ENCODE data around the gene DGKE.

Gene DGKE

DNA sequence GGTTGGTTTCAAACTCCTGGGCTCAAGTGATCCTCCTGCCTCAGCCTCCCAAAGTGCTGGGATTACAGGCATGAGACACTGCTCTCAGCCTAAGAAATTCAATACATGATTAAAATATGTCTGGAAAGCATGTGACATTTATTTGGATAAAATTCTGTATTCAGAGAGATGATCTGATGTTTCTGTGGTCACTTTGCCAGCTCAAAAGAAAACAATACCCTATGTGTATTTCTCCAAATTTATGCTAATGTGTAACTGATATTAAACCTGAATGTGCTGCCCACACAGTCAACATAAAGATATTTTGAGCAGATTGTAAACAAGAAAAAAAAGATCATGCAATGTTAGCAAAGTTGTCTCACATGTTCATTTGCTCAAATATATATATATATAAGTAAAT lies 16.9 kb upstream of the DGKE start:
- DNase-seq, result no peak

DNA sequence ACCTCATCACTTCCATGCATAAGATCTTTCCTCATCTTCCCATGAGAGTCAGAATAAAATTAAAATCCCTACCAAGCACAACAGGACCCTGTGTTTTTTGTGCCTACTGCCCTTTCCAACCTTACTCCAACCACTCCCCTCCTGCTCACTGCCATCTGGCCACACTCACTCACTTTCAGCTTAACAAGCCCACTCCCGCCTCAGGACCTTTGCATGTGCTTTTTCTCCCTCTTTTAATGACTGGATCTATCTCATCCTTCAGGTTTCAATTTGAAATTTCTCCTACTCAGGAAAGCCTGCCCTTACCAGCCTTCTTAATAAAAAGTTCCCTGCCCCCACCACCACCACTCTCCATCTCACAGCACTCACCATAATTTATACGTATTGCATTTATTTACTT lies 14.9 kb upstream of the DGKE start:
- no peak for DNase-seq

DNA sequence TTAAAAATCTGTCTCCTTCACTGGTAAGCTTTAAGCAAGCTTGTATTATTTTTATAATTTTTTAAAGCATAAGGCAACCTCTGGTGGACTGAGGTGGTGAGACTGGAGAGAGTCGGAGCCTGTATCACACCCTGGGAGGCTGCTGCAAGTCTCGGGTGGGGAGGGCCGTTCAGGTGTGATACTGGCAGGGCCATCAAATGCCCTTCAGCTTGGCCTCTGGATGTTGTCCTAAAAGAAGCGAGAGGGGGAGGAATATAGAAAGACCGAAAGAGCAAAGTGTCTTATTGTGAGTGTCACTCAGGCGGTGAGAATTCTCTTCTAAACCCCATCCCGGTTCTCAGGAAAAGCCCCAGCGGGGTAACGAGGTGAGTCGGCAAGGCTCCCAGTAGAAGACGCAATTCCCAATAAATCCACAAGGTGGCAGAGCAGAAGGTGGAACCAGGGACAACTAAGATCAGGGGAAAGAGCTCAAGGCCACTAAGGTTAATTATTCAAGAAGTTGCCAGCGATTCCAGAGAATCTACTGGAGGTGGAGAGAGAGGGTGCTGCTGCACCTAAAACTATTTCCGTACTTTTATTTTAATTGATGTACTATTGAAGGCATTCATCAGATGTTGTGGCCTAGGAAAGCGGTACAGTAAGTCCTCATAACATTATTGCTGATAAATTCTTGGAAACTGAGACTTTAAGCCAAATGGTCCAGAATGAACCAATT lies 14.4 kb upstream of the DGKE start:
- DNase-seq, result peak; percentile 65

DNA sequence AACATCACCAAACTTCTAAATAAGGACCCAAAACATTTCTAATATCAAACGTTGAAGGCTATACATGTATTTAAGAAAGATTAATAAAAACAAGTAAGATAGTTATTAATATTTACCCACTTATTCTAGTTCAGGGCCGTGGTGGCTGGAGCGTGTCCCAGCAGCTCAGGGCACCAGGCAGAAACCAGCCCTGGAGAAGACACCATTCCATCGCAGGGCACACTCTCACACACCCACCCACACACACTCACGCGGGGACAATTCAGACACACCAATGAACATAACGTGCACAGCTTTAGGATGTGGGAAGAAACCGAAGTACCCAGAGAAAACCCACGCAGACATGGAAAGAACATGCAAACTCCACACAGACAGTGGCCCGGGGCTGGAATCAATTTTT lies 13.7 kb upstream of the DGKE start:
- no peak for DNase-seq

DNA sequence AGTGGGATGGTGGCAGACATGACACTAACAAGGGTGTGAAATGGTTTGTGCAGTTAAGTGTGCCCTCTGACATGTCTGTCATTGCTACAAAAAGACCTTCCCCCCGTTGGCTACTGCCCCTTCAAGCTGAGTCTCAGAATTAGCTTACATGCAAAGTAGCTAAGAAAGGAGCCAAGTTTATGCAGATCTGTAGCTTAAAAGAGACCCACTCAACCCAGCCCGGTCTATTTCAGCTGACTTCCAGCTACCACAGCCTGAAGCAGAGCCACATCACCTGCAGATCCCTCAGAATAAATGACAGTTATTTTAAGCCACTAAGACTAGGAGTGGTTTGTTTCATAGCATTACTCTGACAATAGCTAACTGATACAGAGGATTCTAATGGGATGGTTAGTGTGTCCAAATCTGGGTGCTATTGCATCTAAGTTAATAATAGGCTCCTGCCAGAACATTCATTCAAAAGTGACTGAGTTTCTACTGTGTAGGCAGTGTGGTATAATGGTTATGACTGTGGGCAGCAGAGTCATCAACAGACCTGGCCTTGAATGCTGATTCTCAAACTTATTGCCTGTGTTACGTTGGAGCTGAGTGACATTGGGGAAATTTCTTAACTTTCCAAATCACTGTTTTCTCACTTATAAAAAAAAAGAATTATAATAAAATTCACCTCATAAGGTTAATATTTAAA lies 12.0 kb upstream of the DGKE start:
- DNase-seq, result no peak

DNA sequence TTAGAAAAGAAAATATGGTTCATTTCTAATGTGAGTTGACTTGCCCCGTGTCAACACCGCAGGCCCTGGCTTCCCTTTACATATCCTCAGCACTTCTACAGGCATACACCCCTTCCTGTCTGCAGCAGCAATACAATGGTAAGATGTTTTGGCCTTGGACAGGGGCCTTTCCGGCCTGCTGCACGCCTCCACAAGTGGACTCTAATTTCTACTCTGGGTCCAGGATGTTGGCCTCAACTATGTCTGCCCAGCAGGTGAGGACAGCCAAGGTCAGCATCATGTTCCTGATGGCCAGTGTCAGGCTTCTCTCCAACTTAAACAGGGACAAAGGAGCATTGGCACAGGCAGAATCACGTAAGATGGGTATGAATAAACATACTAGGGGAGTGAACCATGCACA lies 11.2 kb upstream of the DGKE start:
- DNase-seq, result no peak

DNA sequence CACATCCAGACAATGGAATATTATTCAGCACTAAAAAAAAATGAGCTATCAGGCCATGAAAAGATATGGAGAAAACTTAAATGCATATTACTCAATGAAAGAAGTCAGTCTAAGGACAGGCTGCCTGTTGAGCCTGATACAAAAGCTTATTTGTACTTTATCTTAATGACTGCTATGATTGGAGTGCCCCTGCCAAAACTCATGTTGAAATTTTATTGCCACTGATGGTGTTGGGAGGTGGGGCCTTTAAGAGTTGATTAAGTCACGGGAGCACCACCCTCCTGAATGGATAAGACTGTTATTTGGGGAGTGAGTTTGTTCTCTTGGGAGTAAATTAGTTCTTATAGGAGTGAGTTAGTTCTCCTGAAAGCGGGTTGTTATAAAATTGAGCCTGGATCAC lies 10.1 kb upstream of the DGKE start:
- DNase-seq, result no peak

DNA sequence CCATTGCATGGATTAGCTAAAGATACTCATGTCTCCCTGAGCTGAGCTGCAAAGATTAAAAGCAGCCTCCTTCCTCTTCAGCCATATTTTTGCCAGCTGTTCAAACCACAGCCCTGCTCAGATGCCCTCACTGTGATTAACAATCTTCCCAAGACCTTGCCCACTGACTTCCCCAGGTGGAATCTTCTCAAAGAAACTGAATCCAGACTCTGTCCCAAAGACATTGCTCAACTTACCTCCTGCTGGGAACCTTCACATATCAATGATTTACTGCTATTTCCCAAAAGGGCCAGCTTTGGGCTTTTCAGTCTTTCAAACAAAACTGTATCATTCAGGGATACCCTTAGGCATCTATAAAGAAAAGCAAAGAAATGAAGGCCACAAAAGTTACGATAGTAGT lies 9.4 kb upstream of the DGKE start:
- DNase-seq, result no peak

DNA sequence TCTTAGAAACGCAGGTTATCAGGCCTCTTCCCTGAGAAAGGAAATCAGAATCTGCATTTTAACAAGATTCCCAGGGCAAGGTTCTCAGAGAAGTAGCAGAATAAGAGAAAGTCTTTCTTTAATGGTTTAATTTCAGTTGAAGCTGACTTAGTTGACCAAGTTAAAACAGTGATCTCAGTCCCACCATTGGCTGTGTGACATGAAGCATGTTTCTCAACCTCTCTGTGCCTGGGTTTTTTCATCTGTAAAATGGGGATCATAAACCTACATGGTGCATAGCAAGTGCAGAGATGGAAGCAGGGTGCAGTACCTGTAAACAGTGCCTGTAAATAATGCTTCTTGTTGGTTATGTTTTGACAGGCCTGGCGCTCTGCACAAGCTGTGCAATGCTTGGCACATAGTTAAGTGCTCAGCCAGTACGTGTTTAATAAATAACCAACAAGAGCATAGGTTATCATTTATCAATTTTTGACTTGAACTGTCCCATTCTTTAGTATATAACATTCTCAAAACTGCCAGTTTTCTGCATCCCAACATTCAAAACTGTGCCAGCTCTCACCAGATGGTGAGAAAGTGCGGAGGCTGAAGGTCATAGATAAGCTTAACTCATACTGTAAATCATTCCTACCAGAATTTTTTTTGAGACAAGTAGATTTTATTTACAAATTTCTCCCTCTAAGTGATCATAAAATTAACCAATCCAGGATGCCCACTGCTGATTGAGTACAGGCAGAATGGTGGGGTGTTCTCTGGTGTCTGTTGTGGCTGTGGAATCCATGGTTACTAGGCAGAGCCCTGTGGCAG lies 7.1 kb upstream of the DGKE start:
- no peak for DNase-seq

DNA sequence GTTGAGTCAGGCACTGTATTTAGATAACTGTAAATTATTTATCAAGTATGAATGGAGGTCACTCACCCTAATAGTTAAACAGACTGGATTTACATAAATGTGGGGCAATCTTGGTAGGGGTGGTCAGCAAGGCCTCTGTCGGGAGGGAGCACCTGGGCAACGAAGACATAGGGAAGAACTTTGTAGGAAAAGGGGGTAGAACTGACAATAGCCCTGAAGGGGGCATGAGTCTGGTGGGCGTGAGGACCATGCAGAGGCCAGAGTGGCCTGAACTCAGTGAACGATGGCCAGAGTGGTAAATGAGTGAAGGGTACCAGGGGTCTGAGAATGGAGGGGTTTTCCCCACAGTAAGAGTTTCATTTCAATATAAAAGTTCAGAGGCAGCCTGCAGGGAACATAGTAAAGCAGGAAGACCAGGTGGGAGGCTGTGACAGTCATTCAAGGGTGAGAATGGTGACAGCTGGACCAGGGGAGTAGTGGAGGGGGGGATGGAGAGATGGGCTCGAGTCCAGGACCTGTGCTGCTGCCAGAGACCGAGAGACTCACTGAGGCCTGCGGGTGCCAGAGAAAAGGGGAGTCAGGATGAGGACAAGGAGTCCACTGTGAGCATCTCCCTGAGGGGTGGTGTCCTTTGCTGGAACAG lies 3.1 kb upstream of the DGKE start:
- DNase-seq, result no peak

DNA sequence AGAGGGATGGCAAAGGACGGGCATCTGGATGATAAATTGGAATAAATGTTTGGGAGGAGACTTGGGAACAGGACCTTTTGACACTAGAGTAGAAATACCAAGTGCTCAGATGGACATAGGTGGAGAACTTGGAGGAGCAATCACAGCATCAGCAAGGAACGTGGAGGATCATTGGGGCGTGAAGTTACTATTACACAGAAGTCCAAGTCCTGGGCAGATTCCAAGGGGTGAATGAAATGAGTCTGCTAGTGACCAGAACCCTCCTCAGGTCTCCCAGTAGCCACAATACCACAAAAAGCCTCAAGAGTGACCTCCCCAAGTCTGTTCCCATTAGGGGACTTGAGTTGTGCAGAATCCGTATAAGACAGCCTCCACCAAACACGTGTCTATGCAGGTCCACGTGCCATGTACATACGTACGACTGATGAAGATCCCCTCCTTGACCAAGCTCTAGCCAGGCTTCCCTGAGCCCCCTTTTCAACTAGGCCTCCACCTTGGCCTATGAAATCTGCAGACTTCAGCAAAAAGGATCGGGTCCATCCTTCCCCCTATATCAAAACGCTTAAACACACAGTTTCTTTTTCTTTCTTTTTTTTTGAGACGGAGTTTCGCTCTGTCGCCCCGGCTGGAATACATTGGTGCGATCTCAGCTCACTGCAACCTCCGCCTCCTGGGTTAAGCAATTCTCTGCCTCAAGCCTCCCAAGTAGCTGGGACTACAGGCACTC lies 2.4 kb upstream of the DGKE start:
- no peak for DNase-seq

DNA sequence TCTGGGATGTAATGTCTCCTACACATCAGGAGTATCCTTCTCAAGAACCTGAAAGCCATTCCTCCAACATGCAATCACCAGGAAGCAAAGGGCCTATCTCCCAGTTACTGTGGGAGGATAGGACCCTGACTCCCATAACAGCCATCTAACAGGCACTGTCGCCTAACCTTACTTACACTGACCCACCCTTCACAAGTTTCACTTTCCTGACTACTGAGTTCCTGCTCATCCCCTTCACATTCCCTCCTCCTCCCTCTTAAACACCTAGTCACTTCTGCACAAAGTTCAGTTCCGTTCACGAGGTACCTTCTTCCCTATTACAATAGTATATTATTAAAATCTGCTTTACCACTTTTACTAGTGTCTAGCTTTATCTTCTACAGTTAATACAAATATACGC lies 1.5 kb upstream of the DGKE start:
- DNase-seq, result no peak

DNA sequence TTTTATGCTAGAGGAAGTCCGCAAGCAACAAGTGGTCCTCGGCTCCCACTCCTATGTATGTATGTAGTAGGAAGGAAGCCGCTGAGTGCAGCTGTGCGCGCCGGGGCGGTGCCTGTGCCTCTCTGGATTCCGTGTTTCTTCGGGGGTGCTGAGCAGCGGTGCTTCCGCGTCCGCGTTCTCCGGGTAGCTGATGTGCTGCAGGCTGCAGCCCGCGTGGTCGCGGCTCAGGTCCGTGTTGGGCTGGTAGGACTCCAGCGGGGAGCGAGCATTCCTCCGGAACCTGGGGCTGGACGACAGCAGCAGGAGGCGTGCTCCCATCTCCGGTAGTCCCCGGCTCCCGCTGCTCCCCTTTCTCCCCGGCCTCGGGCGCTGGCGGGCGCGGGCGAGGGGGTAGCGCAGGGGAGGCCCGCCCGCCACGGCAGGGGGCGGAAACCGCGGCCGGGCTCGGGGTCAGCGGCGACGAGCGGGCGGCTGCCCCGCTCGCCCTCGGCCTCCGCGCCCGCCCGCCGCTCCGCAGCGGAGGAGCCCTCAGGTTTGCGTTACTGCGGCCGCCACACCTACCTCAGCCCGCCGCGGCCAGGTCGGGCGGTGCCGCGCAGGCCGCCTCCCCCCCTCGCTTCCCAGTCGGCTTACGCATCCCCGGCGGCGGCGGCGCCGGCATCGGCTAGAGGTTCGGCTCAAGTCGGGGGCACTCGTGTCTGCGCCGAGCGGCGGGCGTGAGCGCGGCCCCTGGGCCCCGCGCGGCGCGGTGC lies 718 bp upstream of the DGKE start:
- DNase-seq, result peak; percentile 65

DNA sequence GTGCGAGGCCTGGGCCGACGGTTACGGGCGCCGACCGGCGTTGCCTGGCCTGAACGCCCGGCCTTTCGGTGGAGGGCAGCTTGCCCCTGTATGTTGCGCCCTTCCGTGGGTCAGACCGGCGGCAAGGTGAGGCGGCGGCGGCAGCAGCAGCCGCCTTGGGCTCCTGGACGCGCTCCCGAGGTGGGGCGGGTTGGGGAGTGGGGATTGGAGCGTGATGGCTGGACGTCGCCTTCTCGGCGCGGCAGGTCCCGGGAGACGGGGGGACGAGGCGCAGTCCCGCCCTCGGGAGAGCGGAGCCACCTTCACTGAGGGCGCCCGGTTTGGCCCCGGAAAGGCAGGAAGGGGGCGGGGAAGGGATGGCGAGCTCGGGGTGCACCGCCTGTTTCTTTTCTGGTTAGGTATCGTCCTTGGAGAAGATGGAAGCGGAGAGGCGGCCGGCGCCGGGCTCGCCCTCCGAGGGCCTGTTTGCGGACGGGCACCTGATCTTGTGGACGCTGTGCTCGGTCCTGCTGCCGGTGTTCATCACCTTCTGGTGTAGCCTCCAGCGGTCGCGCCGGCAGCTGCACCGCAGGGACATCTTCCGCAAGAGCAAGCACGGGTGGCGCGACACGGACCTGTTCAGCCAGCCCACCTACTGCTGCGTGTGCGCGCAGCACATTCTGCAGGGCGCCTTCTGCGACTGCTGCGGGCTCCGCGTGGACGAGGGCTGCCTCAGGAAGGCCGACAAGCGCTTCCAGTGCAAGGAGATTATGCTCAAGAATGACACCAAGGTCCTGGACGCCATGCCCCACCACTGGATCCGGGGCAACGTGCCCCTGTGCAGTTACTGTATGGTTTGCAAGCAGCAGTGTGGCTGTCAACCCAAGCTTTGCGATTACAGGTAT lies 671 bp downstream of the DGKE start:
- DNase-seq, result peak; percentile 40

DNA sequence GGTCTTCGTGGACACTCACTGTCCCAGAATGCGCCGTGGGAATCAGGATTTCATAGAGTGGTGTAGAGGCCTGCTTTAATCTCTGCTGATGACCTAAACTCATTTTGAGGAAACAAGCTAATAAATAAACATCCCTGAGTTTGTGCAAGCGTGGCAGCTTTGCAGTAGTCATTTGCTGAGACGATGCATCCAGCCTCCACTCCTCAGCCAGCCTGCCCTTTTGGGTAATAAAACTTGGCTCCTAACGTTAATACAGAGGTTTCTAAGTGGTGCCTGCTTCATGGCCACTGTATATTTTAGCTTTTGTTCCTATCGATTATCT lies 1.3 kb downstream of the DGKE start:
- peak; percentile 36 for DNase-seq

DNA sequence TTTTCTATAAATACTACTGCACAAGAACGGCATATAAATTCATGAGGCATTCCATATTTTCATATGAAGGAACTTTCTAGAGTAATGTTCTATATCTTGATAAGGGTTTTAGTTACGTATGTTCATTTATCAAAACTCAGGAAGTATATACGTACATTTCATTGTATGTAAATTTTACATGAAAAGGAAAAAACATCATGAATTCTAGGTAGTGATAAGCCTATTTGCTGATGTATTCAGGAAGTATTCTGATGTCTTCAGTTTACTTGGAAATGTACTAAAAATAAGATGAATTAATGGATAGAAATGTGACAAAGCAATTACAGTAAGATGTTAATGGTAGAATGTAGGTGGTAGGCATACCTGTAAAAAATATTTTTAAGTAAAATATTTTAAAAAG lies 4.7 kb downstream of the DGKE start:
- DNase-seq, result no peak

DNA sequence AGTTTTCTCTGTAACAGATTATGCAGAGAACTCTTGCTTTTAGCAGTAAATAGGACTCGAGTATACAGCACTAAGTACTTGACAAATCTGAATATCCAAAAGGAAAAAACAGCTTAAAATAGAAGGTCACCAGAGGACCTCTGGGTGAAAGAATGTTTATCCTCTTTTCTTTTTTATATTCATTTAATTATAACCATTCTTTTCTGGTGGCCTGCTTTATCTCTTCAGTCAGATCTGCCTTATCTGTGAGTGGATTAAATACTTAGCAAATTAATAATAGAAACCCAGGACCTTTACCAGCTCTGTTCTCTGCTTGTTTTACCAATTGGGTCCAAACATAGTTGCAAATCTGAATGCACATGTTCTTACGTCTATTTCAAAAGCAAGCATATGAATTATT lies 8.6 kb downstream of the DGKE start:
- no peak for DNase-seq

DNA sequence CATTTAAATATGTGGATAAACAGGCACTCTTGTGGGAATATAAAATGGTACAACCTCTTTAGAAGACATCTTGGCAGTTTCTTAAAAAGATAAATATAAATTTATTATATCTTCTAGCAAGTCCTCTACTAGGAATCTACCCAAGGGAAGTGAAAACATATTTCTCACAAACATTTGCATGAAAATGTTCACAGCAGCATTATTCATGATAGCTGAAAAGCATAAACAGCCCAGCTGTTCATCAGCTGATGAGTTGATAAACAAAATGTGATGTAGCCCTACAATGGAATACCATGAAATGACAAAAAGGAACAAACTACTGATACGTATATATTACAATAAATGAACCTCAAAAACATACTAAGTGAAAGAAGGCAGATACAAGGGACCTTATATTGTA lies 12.0 kb downstream of the DGKE start:
- DNase-seq, result no peak

DNA sequence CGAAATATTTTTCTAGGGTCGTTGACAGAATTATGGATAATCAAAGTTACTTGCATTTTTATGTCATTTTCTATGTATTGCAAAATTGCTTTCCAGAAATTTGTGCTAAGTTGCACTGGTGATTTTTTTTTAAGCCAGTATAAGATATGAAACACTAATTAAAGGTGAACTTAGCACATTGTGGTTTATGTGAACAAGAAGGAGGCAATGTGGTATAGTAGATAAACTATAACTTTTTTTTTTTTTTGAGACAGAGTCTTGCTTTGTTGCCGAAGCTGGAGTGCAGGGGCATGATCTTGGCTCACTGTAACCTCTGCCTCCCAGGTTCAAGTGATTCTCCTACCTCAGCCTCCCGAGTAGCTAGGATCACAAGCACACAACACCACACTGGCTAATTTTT lies 13.2 kb downstream of the DGKE start:
- no peak for DNase-seq

DNA sequence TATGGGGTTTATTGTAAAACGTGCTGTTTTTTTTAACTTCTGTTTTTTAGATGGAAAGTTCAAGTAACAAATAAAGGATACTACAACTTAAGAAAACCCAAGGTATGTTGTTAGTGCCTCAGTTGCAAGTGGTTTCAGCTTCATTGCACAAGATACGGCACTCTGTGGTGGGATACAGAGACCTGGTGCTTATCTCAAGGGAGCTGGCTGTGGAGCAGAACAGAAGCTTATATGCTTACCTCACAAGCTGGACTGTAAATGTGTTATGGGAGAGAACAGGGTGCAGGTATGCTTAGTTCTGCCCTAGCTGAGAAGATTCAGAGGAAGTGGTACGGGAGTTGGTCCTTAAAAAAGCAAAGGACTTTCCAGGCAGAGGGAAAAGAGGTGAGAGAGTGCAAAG lies 15.2 kb downstream of the DGKE start:
- no peak for DNase-seq

DNA sequence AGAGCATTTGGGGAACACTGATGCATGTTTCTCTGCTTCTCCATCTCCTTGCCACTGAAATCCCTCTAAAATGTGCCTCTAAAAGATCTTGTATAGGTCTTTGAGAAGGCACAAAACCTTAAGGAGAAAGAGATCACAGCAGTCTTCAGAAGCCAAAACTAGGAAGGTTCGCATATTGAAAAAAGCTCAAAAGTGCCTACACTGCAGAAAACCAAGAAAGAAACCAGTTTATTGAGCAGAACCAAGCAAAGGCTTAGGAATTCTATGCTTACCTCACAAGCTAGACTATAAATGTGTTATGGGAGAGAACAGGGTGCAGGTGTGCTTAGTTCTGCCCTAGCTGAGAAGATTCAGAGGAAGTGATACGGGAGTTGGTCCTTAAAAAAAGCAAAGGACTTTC lies 16.6 kb downstream of the DGKE start:
- DNase-seq, result no peak

All from MV-4-11 (cell line).